K562 (cell line): ENCODE measurements around the gene IRAK3. TPM values are rescaled to one million over a fixed set of nuclear protein-coding genes. Genes with fewer than 3 reads are reported as not detected.

Experiments used
- BRCA1 ChIP-seq, 2 experiments: fragments of 450-650 bp in 1 of 2; sonication (generic) in 1 of 2; formaldehyde crosslinking in 1 of 2; IDR thresholded peaks; 2 replicates each; pipeline versions ENCODE4 v1.5.0 to v1.6.1; 2017 to 2020; ENCODE audit warnings: mild to moderate bottlenecking in 1 of 2, missing genetic modification reagents in 1 of 2
- FOSL1 ChIP-seq: fragments of 200-800 bp; sonication (Bioruptor generic); conservative IDR thresholded peaks from 2 replicates; pipeline ENCODE4 v1.6.1; 2016; ENCODE audit warnings: missing genetic modification characterization, missing compliant biosample characterization
- HSF4 ChIP-seq: fragments of 250-450 bp; sonication (Bioruptor Pico); IDR thresholded peaks from 2 replicates; pipeline ENCODE4 v2.1.2; 2022; ENCODE audit warnings: mild to moderate bottlenecking, moderate library complexity, borderline replicate concordance
- IRF2 ChIP-seq: sonication (generic); formaldehyde crosslinking; IDR thresholded peaks from 2 replicates; pipeline ENCODE4 v1.8.1; 2022; ENCODE audit warnings: mild to moderate bottlenecking, missing genetic modification reagents
- KAT2B ChIP-seq: IDR thresholded peaks from one replicate; pipeline ENCODE4 v1.6.1; 2012; ENCODE audit warnings: low read depth, mild to moderate bottlenecking, control low read depth, inconsistent platforms, low read length, moderate library complexity
- MCM7 ChIP-seq, 2 experiments: fragments of 450-650 bp; IDR thresholded peaks; 2 replicates each; pipeline ENCODE4 v1.6.1; 2016 to 2018
- MTA2 ChIP-seq: fragments of 450-650 bp; IDR thresholded peaks from 2 replicates; pipeline ENCODE4 v1.6.1; 2016; ENCODE audit warnings: low read depth
- NCOA1 ChIP-seq: fragments of 450-650 bp; IDR thresholded peaks from 2 replicates; pipeline ENCODE4 v1.6.1; 2016; ENCODE audit warnings: low read depth
- NCOA4 ChIP-seq: fragments of 450-650 bp; IDR thresholded peaks from 2 replicates; pipeline ENCODE4 v1.6.1; 2018; ENCODE audit warnings: mild to moderate bottlenecking; ENCODE audit not compliant: partially characterized antibody
- POLR3G ChIP-seq: IDR thresholded peaks from 2 replicates; pipeline ENCODE4 v1.6.1; 2011; ENCODE audit not compliant: insufficient read length, insufficient replicate concordance; ENCODE audit errors: extremely low read depth
- SMAD4 ChIP-seq: fragments of 250-450 bp; sonication (Bioruptor Pico); conservative IDR thresholded peaks from 2 replicates; pipeline ENCODE4 v1.8.0; 2021; ENCODE audit warnings: inconsistent platforms, mild to moderate bottlenecking, moderate library complexity
- SNRNP70 ChIP-seq: fragments of 200-400 bp; formaldehyde crosslinking; optimal IDR thresholded peaks from 2 replicates; pipeline ENCODE3; 2017; ENCODE audit warnings: low read depth, low read length
- STAT5A ChIP-seq: IDR thresholded peaks from 2 replicates; pipeline ENCODE4 v1.6.1; 2012; ENCODE audit warnings: low read length, inconsistent platforms, borderline replicate concordance
- TEAD4 ChIP-seq, 2 experiments: sonication (generic) in 1 of 2; formaldehyde crosslinking in 1 of 2; IDR thresholded peaks; 2 replicates each; pipeline versions ENCODE4 v1.6.1 to v1.8.0; 2012 to 2022; ENCODE audit warnings: borderline replicate concordance in 1 of 2, inconsistent platforms in 1 of 2, low read length in 1 of 2, mild to moderate bottlenecking in 1 of 2, missing genetic modification reagents in 1 of 2
- TRIM24 ChIP-seq, 2 experiments: fragments of 450-650 bp; IDR thresholded peaks; 2 replicates each; pipeline ENCODE4 v1.6.1; 2016
- ZFPM2 ChIP-seq: fragments of 250-450 bp; sonication (Bioruptor Pico); IDR thresholded peaks from 2 replicates; pipeline ENCODE4 v1.5.1; 2022; ENCODE audit warnings: mild to moderate bottlenecking
- ZNF3 ChIP-seq: fragments of 250-450 bp; sonication (Bioruptor Pico); IDR thresholded peaks from 2 replicates; pipeline ENCODE4 v1.5.0; 2021; ENCODE audit warnings: mild to moderate bottlenecking, moderate library complexity
- ZNF436 ChIP-seq: fragments of 250-450, 450-650 bp; sonication (Bioruptor Pico); formaldehyde crosslinking; IDR thresholded peaks from 2 replicates; pipeline ENCODE4 v1.7.0; 2020; ENCODE audit warnings: mild to moderate bottlenecking
- polyA plus RNA-seq, 8 experiments: library from polyadenylated mRNA; depleted of rRNA in 4 of 8; stranded (reverse) in 5 of 8; unstranded in 3 of 8; fragments of >200 nt; fragmentation: Nextera tagmentation in 2 of 8; fragmentation: Illumina TruSeq in 1 of 8; extraction: Ambion mirVana in 2 of 8; extraction: Trizol in 1 of 8; gene quantifications; 2 replicates each; pipeline versions ENCODE4 v1.2.1 to v1.2.3, GENCODE V29; 2011 to 2014; ENCODE audit warnings: inconsistent platforms in 1 of 8, missing spikeins in 1 of 8
- total RNA-seq, 7 experiments: library from RNA; depleted of rRNA in 6 of 7; stranded (reverse); fragments of >200 nt in 6 of 7; fragmentation: Illumina TruSeq in 2 of 7; extraction: Trizol in 2 of 7; gene quantifications; 2 replicates each; pipeline versions ENCODE4 v1.2.1 to v1.2.3, GENCODE V29; 2011 to 2021; ENCODE audit warnings: low replicate concordance in 1 of 7
- TF ChIP-seq, protein P1 (sequence below): fragments of 250-450 bp; sonication (Bioruptor Pico); IDR thresholded peaks from 2 replicates; pipeline ENCODE4 v1.5.0; 2020; ENCODE audit warnings: mild to moderate bottlenecking, borderline replicate concordance
- TF ChIP-seq, protein P2 (sequence below): fragments of 250-450 bp; sonication (Bioruptor Pico); IDR thresholded peaks from 2 replicates; pipeline ENCODE4 v1.4.0; 2020; ENCODE audit warnings: mild to moderate bottlenecking, moderate library complexity
- TF ChIP-seq, protein P3 (sequence below): fragments of 450-650 bp; formaldehyde crosslinking; IDR thresholded peaks from 2 replicates; pipeline ENCODE4 v1.4.0; 2020; ENCODE audit warnings: mild to moderate bottlenecking, moderate library complexity

IRAK3 gene
- total and polyA plus RNA-seq, 9 of the 15 experiments (the other 6 are each of a cell fraction or from before 2014, with no cell fraction given): 0.06 to 0.09 (median 0.07) TPM; not detected in 6

DNA sequence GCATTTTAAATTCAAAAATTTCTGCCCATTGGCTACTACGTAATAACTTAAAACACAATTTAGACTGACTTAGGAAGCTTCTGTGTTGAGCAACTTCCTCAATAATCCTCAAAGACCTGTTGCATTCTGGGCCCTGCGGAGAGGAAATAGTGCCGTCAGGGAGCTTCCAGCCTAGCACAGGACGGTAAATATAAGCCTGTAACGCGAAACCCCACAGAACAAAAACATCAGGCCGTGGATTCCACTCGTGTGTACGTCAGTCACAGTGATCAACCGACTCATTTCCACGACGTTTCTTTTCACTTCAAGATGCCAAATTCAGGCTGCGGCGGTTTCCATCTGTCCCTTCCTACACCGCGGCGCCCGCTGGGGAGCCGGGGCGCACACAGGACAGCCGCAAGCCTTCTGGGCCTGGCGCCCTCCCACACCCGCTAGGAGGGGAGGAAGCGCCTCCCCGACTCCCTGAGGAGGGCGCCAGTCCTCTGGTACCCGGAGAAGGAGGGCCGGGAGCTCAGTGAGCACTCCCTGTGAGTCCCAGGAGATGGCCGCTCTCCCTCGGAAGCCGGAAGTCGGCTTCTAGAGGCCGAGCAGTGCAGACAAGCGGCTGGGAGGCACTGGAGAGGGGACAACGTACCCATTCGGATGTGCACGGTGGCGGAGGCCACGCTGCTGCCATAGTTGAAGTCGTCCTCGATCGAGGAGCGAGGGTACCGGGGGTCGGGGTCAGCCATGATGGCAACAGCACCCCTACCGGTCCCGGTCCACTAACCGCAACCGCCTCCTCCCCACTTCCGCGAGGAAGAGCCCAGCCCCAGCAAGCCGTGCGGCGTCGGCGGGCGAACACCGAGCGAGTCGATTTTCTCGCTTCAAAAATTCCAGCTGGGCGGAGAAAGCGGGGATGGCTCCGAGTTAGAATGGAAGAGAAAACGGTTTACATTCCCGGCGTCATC, 19.5 kb upstream of the IRAK3 start, which contains the start of gene TMBIM4 (continued):
- TF ChIP-seq, protein P1, sequence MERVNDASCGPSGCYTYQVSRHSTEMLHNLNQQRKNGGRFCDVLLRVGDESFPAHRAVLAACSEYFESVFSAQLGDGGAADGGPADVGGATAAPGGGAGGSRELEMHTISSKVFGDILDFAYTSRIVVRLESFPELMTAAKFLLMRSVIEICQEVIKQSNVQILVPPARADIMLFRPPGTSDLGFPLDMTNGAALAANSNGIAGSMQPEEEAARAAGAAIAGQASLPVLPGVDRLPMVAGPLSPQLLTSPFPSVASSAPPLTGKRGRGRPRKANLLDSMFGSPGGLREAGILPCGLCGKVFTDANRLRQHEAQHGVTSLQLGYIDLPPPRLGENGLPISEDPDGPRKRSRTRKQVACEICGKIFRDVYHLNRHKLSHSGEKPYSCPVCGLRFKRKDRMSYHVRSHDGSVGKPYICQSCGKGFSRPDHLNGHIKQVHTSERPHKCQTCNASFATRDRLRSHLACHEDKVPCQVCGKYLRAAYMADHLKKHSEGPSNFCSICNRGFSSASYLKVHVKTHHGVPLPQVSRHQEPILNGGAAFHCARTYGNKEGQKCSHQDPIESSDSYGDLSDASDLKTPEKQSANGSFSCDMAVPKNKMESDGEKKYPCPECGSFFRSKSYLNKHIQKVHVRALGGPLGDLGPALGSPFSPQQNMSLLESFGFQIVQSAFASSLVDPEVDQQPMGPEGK (CRISPR knock-in tag): no peak
- no peak for TF ChIP-seq BRCA1 (IDR thresholded peaks at IDR 0.05)
- TF ChIP-seq BRCA1 (CRISPR knock-in tag; IDR thresholded peaks at IDR 0.05): no peak
- no peak for TF ChIP-seq MCM7 (IDR thresholded peaks at IDR 0.05)
- TF ChIP-seq IRF2 (CRISPR knock-in tag): no peak
- TF ChIP-seq, protein P2, sequence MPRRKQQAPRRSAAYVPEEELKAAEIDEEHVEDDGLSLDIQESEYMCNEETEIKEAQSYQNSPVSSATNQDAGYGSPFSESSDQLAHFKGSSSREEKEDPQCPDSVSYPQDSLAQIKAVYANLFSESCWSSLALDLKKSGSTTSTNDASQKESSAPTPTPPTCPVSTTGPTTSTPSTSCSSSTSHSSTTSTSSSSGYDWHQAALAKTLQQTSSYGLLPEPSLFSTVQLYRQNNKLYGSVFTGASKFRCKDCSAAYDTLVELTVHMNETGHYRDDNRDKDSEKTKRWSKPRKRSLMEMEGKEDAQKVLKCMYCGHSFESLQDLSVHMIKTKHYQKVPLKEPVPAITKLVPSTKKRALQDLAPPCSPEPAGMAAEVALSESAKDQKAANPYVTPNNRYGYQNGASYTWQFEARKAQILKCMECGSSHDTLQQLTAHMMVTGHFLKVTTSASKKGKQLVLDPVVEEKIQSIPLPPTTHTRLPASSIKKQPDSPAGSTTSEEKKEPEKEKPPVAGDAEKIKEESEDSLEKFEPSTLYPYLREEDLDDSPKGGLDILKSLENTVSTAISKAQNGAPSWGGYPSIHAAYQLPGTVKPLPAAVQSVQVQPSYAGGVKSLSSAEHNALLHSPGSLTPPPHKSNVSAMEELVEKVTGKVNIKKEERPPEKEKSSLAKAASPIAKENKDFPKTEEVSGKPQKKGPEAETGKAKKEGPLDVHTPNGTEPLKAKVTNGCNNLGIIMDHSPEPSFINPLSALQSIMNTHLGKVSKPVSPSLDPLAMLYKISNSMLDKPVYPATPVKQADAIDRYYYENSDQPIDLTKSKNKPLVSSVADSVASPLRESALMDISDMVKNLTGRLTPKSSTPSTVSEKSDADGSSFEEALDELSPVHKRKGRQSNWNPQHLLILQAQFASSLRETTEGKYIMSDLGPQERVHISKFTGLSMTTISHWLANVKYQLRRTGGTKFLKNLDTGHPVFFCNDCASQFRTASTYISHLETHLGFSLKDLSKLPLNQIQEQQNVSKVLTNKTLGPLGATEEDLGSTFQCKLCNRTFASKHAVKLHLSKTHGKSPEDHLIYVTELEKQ: no peak
- TF ChIP-seq, protein P3, sequence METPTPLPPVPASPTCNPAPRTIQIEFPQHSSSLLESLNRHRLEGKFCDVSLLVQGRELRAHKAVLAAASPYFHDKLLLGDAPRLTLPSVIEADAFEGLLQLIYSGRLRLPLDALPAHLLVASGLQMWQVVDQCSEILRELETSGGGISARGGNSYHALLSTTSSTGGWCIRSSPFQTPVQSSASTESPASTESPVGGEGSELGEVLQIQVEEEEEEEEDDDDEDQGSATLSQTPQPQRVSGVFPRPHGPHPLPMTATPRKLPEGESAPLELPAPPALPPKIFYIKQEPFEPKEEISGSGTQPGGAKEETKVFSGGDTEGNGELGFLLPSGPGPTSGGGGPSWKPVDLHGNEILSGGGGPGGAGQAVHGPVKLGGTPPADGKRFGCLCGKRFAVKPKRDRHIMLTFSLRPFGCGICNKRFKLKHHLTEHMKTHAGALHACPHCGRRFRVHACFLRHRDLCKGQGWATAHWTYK (CRISPR knock-in tag): no peak; the same call in 1 of the 2 replicates
- peak; percentile 58 for TF ChIP-seq TEAD4 (IDR thresholded peaks at IDR 0.05; ENCODE audit: low read length)
- TF ChIP-seq TEAD4 (CRISPR knock-in tag; IDR thresholded peaks at IDR 0.05; ENCODE audit: borderline replicate concordance): no peak
- TF ChIP-seq NCOA4: no peak
- peak; percentile 57; the same call in 1 of the 2 replicates for TF ChIP-seq NCOA1
- no peak; a peak in 1 of 4 replicates for TF ChIP-seq TRIM24 (IDR thresholded peaks at IDR 0.05)
- TF ChIP-seq ZFPM2 (CRISPR knock-in tag): no peak
- TF ChIP-seq POLR3G: no peak
- TF ChIP-seq ZNF436 (CRISPR knock-in tag): no peak
- peak; percentile 74 for TF ChIP-seq SMAD4 (CRISPR knock-in tag)
- no peak for TF ChIP-seq SNRNP70
- TF ChIP-seq HSF4: no peak
- TF ChIP-seq KAT2B: no peak
- TF ChIP-seq FOSL1 (tag): peak; percentile 44; the same call in 1 of the 2 replicates
- no peak for TF ChIP-seq MTA2
- no peak for TF ChIP-seq STAT5A
- no peak for TF ChIP-seq ZNF3 (CRISPR knock-in tag)
